Pulmonary artery endothelial cell (primary cell): Measurements from ENCODE around the gene TTC7B. TPM values are rescaled to one million over a fixed set of nuclear protein-coding genes. Genes with fewer than 3 reads are reported as not detected.
A peak's percentile ranks its signal among the peaks of the same experiment; 100 is the strongest.

Experiments used
- DNase-seq: peaks from one replicate; pipeline ENCODE4 v3.0.0-alpha.2; 2011; ENCODE audit warnings: low read depth, low spot score
- total RNA-seq: library from RNA; depleted of rRNA; stranded (reverse); fragments of >200 nt; gene quantifications from 2 replicates; pipeline ENCODE4 v1.2.3, GENCODE V29; 2014

Gene TTC7B
- total RNA-seq, 1 donor from 2014 or later, result 36.9 TPM

DNA sequence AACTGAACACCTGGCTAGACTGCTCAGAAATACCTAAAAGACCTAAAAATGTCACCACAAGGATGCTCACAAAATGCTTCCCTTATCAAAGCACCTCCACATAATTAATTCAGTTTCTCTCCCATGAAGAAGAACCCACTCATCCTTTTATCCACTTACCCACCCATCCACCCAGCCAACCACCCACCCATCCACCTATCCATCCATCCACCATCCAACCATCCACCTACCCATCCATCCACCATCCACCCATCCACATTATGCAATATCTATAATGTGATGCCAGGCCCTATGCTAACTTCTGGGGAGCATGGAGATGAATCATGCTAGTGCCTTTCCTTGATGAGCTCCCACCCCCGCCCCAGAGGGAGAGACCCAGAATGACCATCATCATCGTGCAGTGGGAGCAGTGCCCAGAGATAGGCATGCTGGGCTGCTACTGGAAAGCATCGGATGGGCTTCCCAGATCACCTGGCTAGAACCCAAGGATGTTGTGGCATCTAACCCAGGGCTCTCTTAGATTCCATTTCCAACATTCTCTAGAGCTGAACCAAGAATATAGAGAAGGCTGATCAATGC, 166.6 kb downstream of the TTC7B start:
- DNase-seq, result no peak

DNA sequence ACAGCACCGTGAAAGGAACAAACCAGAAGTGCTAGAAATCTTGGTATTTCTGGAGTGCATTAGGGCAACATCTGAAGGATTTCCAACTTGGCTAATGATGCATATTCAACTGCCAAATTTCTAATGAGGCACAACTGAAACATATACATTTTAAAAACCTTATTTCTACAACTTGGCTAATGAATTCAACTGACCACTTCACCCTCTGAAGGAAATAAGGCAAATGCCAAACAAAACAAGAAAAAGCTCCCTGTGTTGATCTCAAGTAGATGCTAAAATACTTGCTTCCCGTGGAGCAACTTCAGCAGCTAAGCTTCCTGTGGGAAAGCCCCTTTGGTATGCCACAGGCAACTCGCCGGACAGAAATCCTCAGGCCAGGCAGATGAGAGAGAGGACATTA, 167.1 kb downstream of the TTC7B start:
- DNase-seq, result peak; percentile 51

DNA sequence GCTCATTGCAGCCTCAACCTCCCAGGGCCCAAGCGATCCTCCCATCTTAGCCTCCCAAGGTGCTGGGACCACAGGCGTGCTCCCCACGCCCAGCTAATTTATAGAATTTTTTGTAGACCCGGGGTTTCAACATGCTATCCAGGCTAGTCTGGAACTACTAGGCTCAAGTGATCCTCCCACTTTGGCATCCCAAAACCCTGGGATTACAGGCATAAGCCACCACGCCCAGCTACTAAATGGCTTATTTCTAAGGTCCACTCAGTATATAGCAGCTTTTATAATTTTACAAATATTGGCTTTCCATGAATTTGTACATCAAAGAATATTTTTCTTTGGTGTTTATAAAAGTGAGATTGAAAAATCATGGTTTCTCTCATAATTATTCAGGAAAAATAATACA, 167.8 kb downstream of the TTC7B start:
- DNase-seq, result no peak

DNA sequence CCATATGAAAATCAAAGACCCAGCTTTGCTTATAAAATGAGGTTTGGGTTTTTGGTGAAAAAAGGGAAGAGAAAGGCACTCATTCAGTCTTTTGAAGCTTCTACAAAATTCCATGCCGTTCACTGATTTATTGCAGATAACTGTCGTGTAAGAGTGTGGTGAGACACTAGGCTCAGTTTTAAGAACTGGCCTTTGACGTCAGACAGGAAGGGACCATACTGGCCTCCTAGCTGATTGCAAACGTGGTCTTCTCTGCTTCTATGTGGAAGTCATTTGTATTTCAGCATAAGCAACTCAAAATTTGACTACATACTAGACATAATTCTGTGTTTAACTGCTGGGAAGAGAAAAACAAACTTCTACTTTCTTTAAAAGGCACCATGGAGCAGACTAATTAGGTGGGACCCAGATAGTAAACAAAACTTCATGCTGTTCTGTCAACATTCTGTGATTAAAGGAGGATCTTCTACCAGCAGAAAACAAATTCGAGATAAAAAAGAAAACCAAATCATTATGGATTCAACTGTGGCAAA, 168.7 kb downstream of the TTC7B start:
- no peak for DNase-seq

DNA sequence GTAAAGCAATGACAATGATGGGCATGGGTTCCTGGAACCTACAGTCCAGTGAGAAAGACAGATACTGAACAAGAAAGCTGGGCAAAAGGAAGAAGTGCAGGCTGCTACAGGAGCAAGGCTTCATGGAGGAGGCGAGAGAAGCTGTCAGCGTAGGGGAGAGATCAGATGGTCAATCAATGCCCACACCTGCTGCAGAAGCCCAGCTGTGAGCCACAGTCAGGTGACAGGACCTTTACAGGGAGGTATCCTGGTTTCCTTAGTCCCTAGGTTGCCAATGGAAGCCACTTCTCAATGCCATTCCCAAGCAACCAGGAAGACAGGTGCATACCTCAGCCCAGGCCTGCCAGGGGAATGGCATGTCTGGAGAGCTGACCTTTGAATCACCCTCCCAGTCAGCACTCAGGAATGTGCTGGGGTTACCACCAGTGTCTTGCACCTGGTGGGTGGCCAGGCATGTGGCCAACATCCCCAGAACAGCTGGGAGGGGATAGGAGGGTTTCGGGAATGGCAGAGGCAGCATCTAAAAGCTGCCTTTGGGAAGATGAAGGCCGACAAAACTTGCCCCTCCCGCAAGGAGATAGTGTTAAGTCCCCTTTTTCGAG, 170.3 kb downstream of the TTC7B start:
- DNase-seq, result peak; percentile 20

DNA sequence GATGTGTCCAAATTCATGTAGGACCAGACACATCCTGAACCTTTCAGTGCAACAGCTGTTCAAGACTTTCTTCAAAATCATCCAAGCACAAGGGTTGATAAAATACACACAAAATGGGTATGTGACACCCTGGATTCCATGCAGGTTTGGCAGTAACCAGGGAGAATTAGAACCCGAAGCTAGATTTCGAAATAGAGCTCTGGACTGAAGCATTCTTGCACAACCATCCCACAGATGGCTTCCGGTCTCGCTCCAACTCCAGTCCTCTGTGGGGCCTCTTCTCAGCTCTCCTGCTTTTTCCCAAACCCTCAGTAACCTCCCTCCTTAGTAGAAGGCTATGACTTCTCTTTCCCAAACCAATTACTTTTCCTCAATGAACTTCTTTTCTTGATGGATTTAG, 171.3 kb downstream of the TTC7B start:
- DNase-seq, result no peak

DNA sequence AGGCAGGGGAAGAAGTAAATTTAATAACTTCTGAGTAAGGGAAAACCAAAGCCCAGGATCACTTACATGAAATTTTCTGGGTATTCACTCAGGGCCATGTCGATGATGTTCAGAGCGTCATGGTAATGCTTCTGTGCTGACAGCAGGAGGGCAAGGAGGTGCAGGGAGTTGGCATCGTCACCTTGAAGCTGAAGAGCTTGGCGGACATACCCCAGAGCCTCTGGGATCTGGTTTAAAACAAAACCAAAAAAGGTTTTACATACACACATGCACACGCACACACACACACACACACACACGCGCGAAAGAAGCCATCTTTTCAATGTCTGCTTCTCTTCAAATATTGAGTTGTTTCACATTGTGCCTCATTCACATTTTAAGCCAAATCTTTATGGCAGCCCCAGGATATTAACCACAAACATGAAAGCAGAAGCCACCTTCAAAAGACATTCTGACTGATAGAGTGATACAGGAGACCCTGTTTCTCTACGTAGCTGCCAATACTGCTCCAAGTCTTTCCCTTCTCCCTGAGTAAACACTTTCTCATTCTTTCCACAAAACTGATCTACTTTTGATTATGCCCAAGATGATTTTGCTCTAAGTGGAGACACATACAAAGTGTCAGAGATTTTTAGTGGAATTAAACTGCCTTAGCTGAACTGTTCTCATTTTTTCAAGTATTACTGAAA, 172.1 kb downstream of the TTC7B start:
- DNase-seq, result no peak

DNA sequence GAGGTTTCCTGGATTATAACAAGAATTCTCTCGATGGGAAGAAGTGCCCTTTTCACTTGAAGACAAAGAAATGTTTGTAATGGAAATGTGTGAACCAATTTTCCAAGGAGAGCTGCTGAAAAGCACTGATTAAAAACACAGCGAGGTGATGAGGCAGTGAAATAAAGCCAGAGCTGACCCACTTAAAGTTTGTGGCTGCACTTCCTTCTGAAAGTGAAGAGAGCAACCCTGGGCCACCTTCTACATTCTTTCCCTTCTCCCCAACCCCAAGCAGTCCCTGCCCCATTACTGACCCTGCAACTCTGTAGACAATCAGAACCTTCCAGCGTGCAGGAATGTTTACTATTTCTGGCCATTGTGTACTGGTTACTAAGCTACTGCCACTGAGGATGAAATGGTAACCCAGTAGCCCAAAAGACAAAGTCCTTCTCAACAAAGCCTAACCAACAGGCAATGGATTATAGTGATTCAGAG, 173.9 kb downstream of the TTC7B start:
- DNase-seq, result peak; percentile 37

DNA sequence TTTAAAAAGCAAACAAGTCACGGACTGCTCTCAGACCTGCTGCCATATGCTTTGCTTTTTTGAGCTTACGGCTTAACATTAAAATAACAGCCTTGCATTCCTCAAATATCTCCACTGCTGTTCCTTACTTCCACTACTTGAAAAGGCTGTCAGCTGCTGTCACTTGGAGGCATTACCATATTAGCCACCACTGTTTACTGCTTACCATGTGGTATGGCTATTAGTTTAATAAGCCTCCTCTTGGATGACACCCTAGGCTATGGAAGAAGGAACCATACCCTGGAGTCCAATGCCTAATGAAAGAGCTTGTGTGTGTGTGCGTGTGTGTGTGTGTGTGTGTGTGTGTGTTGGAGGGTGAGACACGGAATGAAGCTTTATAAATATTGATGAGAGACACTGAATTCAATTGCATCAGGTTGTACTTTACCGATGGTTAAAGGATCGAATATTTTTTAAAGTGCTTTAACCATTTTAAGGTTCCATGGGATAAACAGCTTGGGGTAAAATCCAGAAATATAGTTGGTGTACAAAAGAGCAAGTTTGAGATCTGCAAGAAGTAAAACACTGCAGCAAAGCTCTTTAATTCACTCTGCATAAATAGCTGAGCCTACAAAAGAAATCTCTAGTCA, 174.5 kb downstream of the TTC7B start:
- DNase-seq, result no peak

DNA sequence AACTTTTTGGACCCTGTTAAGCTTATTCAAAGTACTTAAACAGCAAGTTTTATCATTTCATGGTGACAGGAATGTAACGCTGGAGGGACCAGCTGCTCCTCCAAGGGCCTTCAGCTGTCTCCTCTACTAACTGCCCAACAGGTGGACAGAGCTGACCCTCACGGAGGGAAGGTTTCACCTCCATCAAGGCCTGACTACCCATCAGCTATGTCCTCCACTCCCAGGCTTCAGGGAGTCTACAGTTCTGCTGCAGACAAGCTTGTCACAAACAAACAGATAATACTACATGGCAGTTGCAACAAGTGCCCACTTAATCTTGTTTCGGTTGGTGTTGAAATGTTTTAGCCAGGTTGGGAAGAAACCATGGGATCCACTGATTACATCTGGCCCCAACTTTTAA, 175.1 kb downstream of the TTC7B start:
- no peak for DNase-seq

DNA sequence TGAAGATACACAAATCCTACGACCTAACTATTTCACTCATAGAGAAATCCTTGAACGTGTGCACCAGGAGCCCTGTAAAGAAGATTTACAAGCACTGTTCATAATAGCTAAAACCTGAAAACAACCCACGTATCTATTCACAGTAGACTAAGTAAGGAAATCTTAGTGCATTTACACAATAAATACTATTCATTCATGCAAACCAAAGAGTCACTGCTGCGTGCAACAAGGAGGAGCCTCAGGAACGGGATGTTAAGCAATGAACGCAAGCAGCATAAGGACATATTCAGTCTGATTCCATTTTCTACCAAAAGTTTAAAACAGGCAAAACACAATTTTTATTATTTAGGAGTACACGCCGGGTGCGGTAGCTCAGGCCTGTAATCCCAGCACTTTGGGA, 176.6 kb downstream of the TTC7B start:
- DNase-seq, result no peak

DNA sequence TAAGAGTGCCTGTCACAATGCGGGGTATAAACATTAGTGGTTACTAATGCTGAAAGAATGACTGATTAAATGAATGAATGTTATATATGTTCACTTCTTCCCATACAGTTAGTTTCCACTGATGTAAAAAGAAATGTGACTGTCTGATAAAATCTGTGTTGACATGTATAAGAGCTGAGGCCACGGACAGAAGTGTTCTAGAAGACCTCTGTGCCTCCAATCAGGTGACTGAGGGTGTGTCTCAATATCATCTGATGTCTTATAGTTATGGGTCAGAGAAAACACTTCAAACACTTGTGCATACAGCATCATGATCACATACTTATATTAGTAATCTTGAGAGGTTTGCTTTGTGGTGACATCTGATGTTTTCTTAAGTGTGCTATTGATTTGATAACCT, 183.4 kb downstream of the TTC7B start:
- no peak for DNase-seq

DNA sequence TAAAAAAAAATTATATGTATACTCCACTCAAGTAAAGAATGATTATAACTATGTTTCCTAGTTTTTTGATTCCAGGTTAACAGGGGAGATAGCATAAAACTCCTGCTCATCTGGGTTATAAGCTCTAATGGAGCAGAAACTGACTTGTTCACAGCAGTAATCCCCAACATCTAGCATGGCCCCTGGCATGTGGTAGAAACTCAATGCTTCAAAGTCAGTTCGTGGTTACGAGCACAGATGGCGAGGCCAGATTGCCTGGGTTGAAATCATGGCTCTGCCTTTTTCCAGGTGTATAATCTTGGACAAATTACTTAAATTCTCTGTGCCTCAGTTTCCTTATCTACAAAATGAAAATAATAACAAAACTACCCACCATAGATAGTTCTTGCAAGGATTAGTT, 183.8 kb downstream of the TTC7B start:
- no peak for DNase-seq

DNA sequence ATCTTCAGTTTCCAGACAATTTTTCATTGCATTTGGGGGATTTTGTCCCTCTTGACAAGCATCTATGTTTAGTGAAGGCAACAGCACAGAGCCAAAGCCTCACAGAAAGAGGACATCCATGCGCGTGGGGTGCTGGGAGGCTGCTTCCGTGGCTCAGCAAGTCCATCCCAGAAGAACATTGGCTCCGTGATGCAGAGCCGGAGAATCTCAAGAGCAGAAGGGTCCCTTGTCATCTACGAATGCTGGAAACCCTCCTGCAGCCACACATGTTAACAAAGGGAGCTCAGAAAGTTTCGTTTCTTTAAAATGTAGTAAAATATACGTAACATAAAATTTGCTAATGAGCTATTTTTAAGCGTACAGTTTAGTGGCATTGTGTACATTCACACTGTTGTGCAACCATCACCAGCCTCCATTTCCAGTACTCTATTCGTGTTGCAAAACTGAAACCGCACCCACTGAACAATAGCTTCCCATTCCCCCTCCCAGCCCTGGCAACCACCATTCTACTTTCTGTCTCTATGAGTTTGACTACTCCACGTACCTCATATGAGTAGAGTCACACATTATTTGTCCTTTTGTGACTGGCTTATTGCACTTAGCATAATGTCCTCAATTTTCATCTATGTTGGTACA, 185.9 kb downstream of the TTC7B start:
- DNase-seq, result no peak

DNA sequence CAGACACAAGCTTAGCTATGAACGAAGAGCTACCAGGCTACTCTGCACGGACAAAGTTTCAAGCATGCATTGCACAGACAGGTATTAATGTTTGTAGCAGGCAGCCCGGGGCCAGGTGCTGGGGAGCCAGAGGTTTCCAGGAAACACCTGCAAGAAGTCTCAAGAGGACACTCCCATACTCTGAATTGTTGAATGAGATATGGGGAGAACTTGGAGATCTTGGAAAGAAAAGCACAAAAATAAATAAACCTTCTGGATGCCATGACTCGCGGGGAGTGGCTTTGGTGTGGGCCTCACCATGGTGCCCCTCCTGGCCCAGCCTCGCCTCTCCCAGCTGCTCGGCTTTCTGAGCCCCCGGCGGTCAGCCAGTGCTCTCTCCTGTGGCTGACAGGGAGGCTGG, 186.8 kb downstream of the TTC7B start:
- DNase-seq, result no peak

DNA sequence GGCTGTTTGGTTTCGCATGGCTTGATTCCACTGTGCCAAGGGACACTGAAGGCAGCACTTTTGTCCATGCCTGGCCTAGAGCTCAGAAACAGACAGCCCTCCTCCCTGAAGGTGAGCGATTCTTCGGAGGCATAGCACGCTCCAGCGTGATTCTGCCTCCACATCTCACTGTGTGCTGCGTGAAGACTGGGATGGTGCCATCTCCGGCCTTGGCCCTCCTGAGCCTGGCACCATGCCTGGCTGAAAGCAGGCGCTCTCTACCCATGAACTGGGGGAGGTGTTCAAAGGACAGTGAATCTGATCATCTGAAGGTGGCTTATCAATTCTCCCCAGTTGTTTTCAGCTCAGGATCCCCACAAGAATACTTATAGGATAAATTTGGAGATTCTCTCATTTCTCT, 187.4 kb downstream of the TTC7B start:
- DNase-seq, result no peak

DNA sequence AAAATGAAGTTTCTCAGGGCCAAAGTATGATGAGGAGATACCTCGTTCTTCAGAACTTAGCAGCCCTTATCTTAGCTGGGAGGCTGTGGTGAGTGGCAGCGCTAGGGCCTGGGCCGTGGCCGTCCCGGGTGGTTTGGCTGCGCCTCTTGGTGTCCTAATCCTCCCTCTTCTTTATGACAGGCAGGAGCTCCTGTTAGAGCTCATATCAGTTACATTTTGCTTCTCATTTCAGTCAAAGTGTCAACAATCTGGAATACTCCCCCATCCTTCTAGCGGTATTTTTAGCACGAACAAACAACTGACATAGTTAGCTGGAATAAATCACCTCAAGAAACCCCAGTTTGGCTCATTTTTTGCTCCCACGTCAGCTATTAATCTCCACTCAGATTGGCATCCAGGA, 188.8 kb downstream of the TTC7B start:
- no peak for DNase-seq

DNA sequence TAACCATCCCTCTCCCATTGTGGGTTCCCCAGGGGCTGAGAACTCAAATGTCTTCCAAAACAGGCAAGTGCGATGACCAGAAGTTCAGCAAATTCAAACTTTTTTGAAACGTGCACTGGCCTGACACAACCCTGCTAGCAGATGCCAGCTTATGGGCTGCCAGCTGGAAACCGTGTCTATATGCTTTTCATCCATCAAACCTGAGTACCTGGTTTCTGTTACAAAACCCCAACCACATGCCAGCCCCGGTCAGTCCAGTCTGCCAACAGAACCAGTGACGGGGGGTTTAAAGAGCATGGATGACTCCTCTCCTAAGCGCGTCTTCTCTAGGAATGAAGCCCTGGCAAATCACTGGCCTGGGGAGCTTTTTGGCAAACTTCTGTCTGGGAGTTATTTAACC, 189.7 kb downstream of the TTC7B start:
- no peak for DNase-seq

DNA sequence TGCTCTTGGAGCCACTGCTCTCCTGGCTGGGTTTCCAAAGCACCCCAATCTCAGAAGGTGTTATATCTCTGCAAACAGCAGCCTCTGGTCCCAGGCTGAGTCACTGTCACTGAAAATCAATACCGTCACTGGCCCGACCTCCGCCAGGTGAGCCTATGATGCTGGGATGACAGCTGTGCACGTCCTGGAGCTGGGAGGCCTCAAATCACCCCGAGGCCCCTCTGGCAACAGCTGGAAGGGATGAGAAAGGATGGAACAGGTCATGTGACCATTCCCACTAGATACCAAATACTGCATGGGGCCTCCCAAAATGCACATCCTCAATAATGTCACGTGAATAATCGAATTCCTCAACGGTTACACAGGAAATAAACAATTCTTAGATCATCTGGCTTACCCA, 190.8 kb downstream of the TTC7B start:
- DNase-seq, result no peak

DNA sequence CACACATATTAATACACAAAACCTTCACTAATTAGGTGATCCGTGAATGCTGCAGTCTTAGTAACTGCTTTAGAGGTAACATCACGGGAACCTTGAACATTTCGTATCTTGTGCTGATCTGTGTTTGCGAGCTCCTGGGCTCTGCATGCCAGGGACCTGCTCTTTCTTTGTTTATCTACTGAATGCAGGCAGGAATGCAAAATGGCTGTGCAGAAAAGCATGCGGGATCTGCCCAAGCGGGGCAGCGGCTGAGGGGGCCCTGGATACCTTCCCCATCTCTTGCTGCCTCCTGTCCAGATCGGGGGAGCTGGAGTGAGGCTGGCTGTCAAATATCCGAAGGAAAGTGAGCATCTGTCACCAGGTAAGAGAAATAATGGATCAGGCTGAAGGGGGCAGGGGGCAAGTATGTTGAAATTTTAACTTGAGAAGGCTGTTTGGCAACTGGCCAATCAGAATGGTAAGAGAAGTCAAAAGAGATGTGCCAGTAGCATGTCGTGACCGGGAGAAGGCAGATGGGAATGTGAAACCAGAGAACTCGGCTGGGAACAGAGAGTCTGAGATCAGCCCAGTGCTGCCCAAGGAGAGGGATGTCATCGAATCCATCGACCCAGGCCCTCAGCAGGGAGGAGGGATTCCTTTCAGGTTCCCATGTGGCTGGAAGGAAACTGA, 191.4 kb downstream of the TTC7B start:
- no peak for DNase-seq

DNA sequence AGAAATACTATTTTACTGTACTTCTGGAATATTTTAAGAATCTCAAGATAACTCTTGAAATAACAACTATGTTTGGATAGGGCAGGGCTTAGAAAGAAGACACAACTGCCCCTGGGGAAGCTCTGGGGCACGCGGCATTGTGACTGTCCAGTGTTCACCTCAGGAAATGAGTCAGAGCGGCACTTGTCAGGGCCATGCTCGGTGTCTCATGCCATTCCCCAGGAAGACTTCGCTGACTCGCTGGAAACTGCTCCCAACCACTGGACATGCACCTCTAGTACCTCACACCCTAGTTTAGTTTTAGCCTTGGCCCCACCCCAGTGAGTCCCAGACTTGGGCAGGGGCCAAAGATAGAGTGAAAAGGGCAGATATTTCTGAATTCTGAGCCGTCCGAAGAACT, 192.0 kb downstream of the TTC7B start:
- DNase-seq, result no peak
